ENCODE results near the gene SLC17A8. TPM values are rescaled to one million over a fixed set of nuclear protein-coding genes. Genes with fewer than 3 reads are reported as not detected.

The SLC17A8 gene
- total RNA-seq, 1 experiment from 2014 or later = not detected

GRCh38 chr12:100332852-100333251 lies 24.0 kb upstream of the SLC17A8 start:
- no peaks in the 10 kb centered on the region for H3K4me1 ChIP-seq (ENCODE audit: insufficient read depth, low read length)
- DNase-seq = no peak
- H4K91ac ChIP-seq (ENCODE audit: insufficient read length, low read depth, low read length) = no peak overlapping the region
- no peak overlapping the region for H4K5ac ChIP-seq (ENCODE audit: insufficient read length, low read depth, low read length)
- no peak overlapping the region for H2BK5ac ChIP-seq (ENCODE audit: insufficient read length, low read length)
- no peak overlapping the region for H2BK20ac ChIP-seq (ENCODE audit: low read depth, low read length, poor library complexity, severe bottlenecking)
- no peaks in the 10 kb centered on the region for H3K79me1 ChIP-seq (ENCODE audit: insufficient read depth, low read depth, low read length, poor library complexity, severe bottlenecking)
- no peak overlapping the region for H3T11ph ChIP-seq (ENCODE audit: low read length)
- no peak overlapping the region for H2BK15ac ChIP-seq (ENCODE audit: low read depth, low read length)
- H2AK5ac ChIP-seq (ENCODE audit: insufficient read length, low read length) = no peak overlapping the region
- H3K18ac ChIP-seq (ENCODE audit: insufficient read length, low read depth, low read length) = no peak overlapping the region
- no peak overlapping the region for H2AFZ ChIP-seq (ENCODE audit: low read length)
- Mint-ChIP-seq H3K9me3 (no peaks in the 10 kb centered on the region), H3K36me3 (ENCODE audit: insufficient read depth in 1 of 3, low read depth in 3 of 3) (peaks cover 8 to 46% (median 24%) of the 10 kb centered on the region in 3 experiments; a peak in 6 of 7 replicates), H3K4me1 (peaks cover 3 to 4% of the 10 kb centered on the region in 2 experiments; a peak in 2 of 4 replicates), H3K27ac (no peak overlapping the region; a peak in 1 of 7 replicates), H3K4me3 (no peak overlapping the region), H3K27me3 (ENCODE audit: low read depth) (no peaks in the 10 kb centered on the region)
- H3K4ac ChIP-seq (ENCODE audit: low read depth, low read length) = no peak overlapping the region
- no peak overlapping the region for H2BK12ac ChIP-seq (ENCODE audit: insufficient read length, low read depth, low read length)
- TF ChIP-seq CTCF (conservative IDR thresholded peaks at IDR 0.05) = no peak
- no peaks in the 10 kb centered on the region for H3K79me2 ChIP-seq (ENCODE audit: insufficient read depth, low read length)
- no peaks in the 10 kb centered on the region for H3K23me2 ChIP-seq (ENCODE audit: insufficient read length, low read depth, low read length, poor library complexity, severe bottlenecking)
- H3K4me2 ChIP-seq (ENCODE audit: insufficient read depth, insufficient read length, low read length) = no peak overlapping the region
- no peak overlapping the region for H3K14ac ChIP-seq (ENCODE audit: insufficient read depth, low read length)
- H4K8ac ChIP-seq (replicated peaks; ENCODE audit: insufficient read length, low read depth, low read length) = no peak overlapping the region
- H3K27ac ChIP-seq (ENCODE audit: insufficient read length, low read depth, low read length) = no peak overlapping the region
- no peak overlapping the region for H3K9ac ChIP-seq (ENCODE audit: extremely low read depth, insufficient read length, low read length)
- no peak overlapping the region for H2BK120ac ChIP-seq (ENCODE audit: low read depth, low read length, poor library complexity, severe bottlenecking)
- H3K23ac ChIP-seq (ENCODE audit: insufficient read length, low read depth, low read length) = no peak overlapping the region
- no CpG with 5 or more reads among the region's 2 CpGs for WGBS (ENCODE audit: extremely low coverage, insufficient read length, low lambda C conversion rate)
- no peaks in the 10 kb centered on the region for H4K20me1 ChIP-seq (ENCODE audit: control insufficient read depth, insufficient read depth, insufficient read length)
- H3K9me3 ChIP-seq (ENCODE audit: control insufficient read depth, low read depth, low read length) = no peaks in the 10 kb centered on the region
- no peak overlapping the region for H3K56ac ChIP-seq (ENCODE audit: insufficient read length, low read depth, low read length)
- no peaks in the 10 kb centered on the region for H3K27me3 ChIP-seq (ENCODE audit: insufficient read depth, low read length)
